B cell (primary cell): Measurements from ENCODE around the gene MAPKBP1. TPM values are rescaled to one million over a fixed set of nuclear protein-coding genes. Genes with fewer than 3 reads are reported as not detected.

Experiments used
- ATAC-seq: fragments of 200-7000 bp; cut with Tn5 transposase; one replicate; pipeline ENCODE4 v1.10.0; 2021; ENCODE audit warnings: low read depth, mild to moderate bottlenecking, moderate number of reproducible peaks, moderate library complexity
- CTCF ChIA-PET: fragments of 350-600 bp; sonication (Branson Sonifier 250); formaldehyde crosslinking; loops from one replicate; lab custom pipeline; 2021; ENCODE audit warnings: antibody characterized with exemption, inconsistent platforms; lab: Charles Lee
- POLR2A ChIA-PET: fragments of 350-600 bp; sonication (Branson Sonifier 250); formaldehyde crosslinking; loops from one replicate; lab custom pipeline; 2021; ENCODE audit warnings: antibody characterized with exemption; lab: Charles Lee
- DNase-seq: peaks from one replicate; pipeline ENCODE4 v3.0.0; 2013
- H2AFZ ChIP-seq: 2 replicates; pipeline ENCODE4 v1.6.1; 2012; ENCODE audit warnings: mild to moderate bottlenecking, low read depth, low read length; ENCODE audit not compliant: insufficient read depth, poor library complexity, severe bottlenecking
- H3K27ac ChIP-seq, 2 donors: 1 replicate in 1 of 2; 2 replicates in 1 of 2; pipeline ENCODE4 v1.5.1; 2012 to 2013; ENCODE audit warnings: low read length in 2 of 2, mild to moderate bottlenecking in 2 of 2, moderate library complexity in 1 of 2
- H3K27me3 ChIP-seq, 4 experiments: fragments of 200-600 bp in 1 of 4; sonication (generic) in 1 of 4; replicated peaks in 1 of 4; 1 replicate in 2 of 4; 2 replicates in 2 of 4; pipeline versions ENCODE4 v1.6.1 to v1.7.0; 2013 to 2016; ENCODE audit warnings: low read length in 3 of 4, mild to moderate bottlenecking in 2 of 4, mixed read lengths in 1 of 4, moderate library complexity in 1 of 4; ENCODE audit not compliant: insufficient read depth in 4 of 4, control insufficient read depth in 3 of 4; ENCODE audit errors: control extremely low read depth in 1 of 4
- H3K36me3 ChIP-seq, 2 experiments: replicated peaks in 1 of 2; 1 replicate in 1 of 2; 2 replicates in 1 of 2; pipeline versions ENCODE4 v1.6.1 to v1.7.1; 2013; ENCODE audit warnings: low read length in 1 of 2; ENCODE audit not compliant: insufficient read depth in 2 of 2, control insufficient read depth in 1 of 2; ENCODE audit errors: control extremely low read depth in 1 of 2, extremely low read depth in 1 of 2
- H3K4me1 ChIP-seq, 2 donors: fragments of 200-600 bp in 1 of 2; sonication (generic) in 1 of 2; 1 replicate in 1 of 2; 2 replicates in 1 of 2; pipeline versions ENCODE4 v1.5.1 to v1.6.1; 2013 to 2017; ENCODE audit warnings: low read length in 2 of 2; ENCODE audit not compliant: control insufficient read depth in 2 of 2, insufficient read depth in 2 of 2
- H3K4me2 ChIP-seq: replicated peaks from 2 replicates; pipeline ENCODE3; 2012; ENCODE audit warnings: mild to moderate bottlenecking, low read depth, low read length; ENCODE audit not compliant: poor library complexity, severe bottlenecking
- H3K4me3 ChIP-seq, 5 experiments: fragments of 200-600 bp in 1 of 5; sonication (generic) in 1 of 5; 1 replicate in 3 of 5; 2 replicates in 2 of 5; pipeline versions ENCODE4 v1.5.1 to v1.7.0; 2011 to 2016; ENCODE audit warnings: low read length in 4 of 5, mild to moderate bottlenecking in 4 of 5, low read depth in 2 of 5, control low read depth in 1 of 5, moderate library complexity in 1 of 5; ENCODE audit not compliant: insufficient read depth in 1 of 5; ENCODE audit errors: control extremely low read depth in 1 of 5, extremely low read depth in 1 of 5
- H3K79me2 ChIP-seq: fragments of 200-600 bp; sonication (generic); one replicate; pipeline ENCODE4 v1.6.0; 2016; ENCODE audit warnings: low read length; ENCODE audit not compliant: control insufficient read depth, insufficient read depth
- H3K9ac ChIP-seq: fragments of 200-600 bp; sonication (generic); 2 replicates; pipeline ENCODE4 v1.6.1; 2017; ENCODE audit warnings: mild to moderate bottlenecking, low read length, moderate library complexity
- H3K9me3 ChIP-seq, 3 donors: one replicate each; pipeline versions ENCODE4 v1.6.1 to v1.7.1; 2013; ENCODE audit warnings: low read length in 2 of 3; ENCODE audit not compliant: control insufficient read depth in 2 of 3, insufficient read depth in 1 of 3; ENCODE audit errors: control extremely low read depth in 1 of 3
- H4K20me1 ChIP-seq: 2 replicates; pipeline ENCODE4 v1.6.0; 2012; ENCODE audit warnings: mild to moderate bottlenecking, low read length; ENCODE audit not compliant: insufficient read depth, control insufficient read depth, poor library complexity, severe bottlenecking
- H3K27ac Mint-ChIP-seq: one replicate; pipeline ENCODE4 v1.8.0; 2021; ENCODE audit warnings: mixed read lengths
- H3K27me3 Mint-ChIP-seq: one replicate; pipeline ENCODE4 v1.8.0; 2021; ENCODE audit warnings: mixed read lengths
- H3K4me1 Mint-ChIP-seq: one replicate; pipeline ENCODE4 v1.8.0; 2021; ENCODE audit warnings: mixed read lengths
- H3K4me3 Mint-ChIP-seq: one replicate; pipeline ENCODE4 v1.8.0; 2021; ENCODE audit warnings: mixed read lengths
- H3K9me3 Mint-ChIP-seq: one replicate; pipeline ENCODE4 v1.8.0; 2022; ENCODE audit warnings: mixed read lengths; ENCODE audit not compliant: insufficient read depth
- CTCF ChIP-seq: fragments of 200-600 bp; IDR thresholded peaks from one replicate; pipeline ENCODE4 v1.8.0; 2022; ENCODE audit warnings: antibody characterized with exemption, mild to moderate bottlenecking
- EZH2 ChIP-seq: IDR thresholded peaks from 2 replicates; pipeline ENCODE4 v1.6.1; 2012; ENCODE audit warnings: borderline replicate concordance, low read depth, mild to moderate bottlenecking, moderate library complexity, low read length; ENCODE audit not compliant: insufficient read depth, poor library complexity, severe bottlenecking
- WGBS: methylation state at CpG from one replicate; pipeline ENCODE4 v1.1.5; 2013; ENCODE audit warnings: missing lambda C conversion rate; ENCODE audit not compliant: insufficient coverage; 5-methylcytosine and 5-hydroxymethylcytosine counted together
- intact Hi-C: fragments of 100-400 bp; cut with micrococcal nuclease; formaldehyde crosslinking; loops from one replicate; pipeline ENCODE4 v1.10.0; 2022
- polyA plus RNA-seq: library from polyadenylated mRNA; depleted of rRNA; stranded (reverse); fragments of >200 nt; gene quantifications from 2 replicates; pipeline ENCODE4 v1.2.3, GENCODE V29; 2012
- total RNA-seq, 2 donors: library from RNA; stranded (reverse); fragments of 120-200 nt in 1 of 2; gene quantifications; 1 replicate in 1 of 2; 2 replicates in 1 of 2; pipeline versions ENCODE4 v1.2.3 to v1.2.4, GENCODE V29; 2013 to 2022

MAPKBP1 gene
- total and polyA plus RNA-seq, 2 donors (not counting 1 experiment from before 2014, with no cell fraction given), result 14.1 to 59.2 TPM

- Histone ChIP-seq H3K9ac (peak overlapping the region; percentile 87), H3K4me3 (peak overlapping the region in 3 of 5 experiments; percentile 75 to 82 (median 78)), H3K27me3 (no peaks in the 10 kb centered on the region), H3K36me3 (no peaks in the 10 kb centered on the region), H3K4me2 (peak overlapping the region; percentile 89), H3K27ac (no peak overlapping the region), H2AFZ (no peak overlapping the region), H3K4me1 (peaks cover 30 to 32% of the 10 kb centered on the region in 2 donors), H3K79me2 (peaks cover 52% of the 10 kb centered on the region), H3K9me3 (no peaks in the 10 kb centered on the region), H4K20me1 (no peaks in the 10 kb centered on the region)
- peak overlapping the region; percentile 99 for H3K4me3 Mint-ChIP-seq
- ChIA-PET CTCF (interaction anchor here (9.5 to 20.0 kb wide), 2 partner anchors 31 to 129 kb away, joined by 257 to 716 read pairs; no protein-coding TSS in a partner anchor), POLR2A (no interaction called here)
- TF ChIP-seq EZH2, result no peak
- no peak for TF ChIP-seq CTCF
- no peak overlapping the region for H3K27ac Mint-ChIP-seq
- intact Hi-C loops, result loop anchor here (2.0 kb wide), 2 partner anchors 119 to 871 kb away; partner anchors contain the start of gene SPTBN5
- no peaks in the 10 kb centered on the region for H3K9me3 Mint-ChIP-seq
- peaks cover 68% of the 10 kb centered on the region for H3K4me1 Mint-ChIP-seq
- DNase-seq (peak; percentile 17), ATAC-seq (no peak)
- no peaks in the 10 kb centered on the region for H3K27me3 Mint-ChIP-seq
- 77% methylated on average over 2 of the region's 2 CpGs for WGBS
These were observed 1.4 kb downstream of the MAPKBP1 start for GRCh38 chr15:41775651-41776050.

- no peak overlapping the region for H3K4me2 ChIP-seq
- H3K27ac ChIP-seq, result no peak overlapping the region
- DNase-seq, result no peak
- Mint-ChIP-seq H3K9me3 (no peaks in the 10 kb centered on the region), H3K4me3 (peak overlapping the region; percentile 30), H3K27me3 (no peaks in the 10 kb centered on the region), H3K4me1 (peaks cover 79% of the 10 kb centered on the region), H3K27ac (no peak overlapping the region)
- H3K27me3 ChIP-seq, result no peaks in the 10 kb centered on the region
- TF ChIP-seq CTCF, result no peak
- no peak for TF ChIP-seq EZH2
- intact Hi-C loops, result no loop called here
- no peak overlapping the region for H3K4me3 ChIP-seq
- no peaks in the 10 kb centered on the region for H3K9me3 ChIP-seq
- CTCF ChIA-PET, result interaction anchor here (0.7 to 20.0 kb wide), 5 partner anchors 10 to 712 kb away, joined by 3 to 716 read pairs (median 12); no protein-coding TSS in a partner anchor
- H2AFZ ChIP-seq, result no peak overlapping the region
- WGBS, result no CpG with 5 or more reads among the region's 1 CpG
- H3K4me1 ChIP-seq, result peaks cover 34 to 38% of the 10 kb centered on the region in 2 donors
- POLR2A ChIA-PET, result no interaction called here
- no peak for ATAC-seq
- H3K36me3 ChIP-seq, result no peaks in the 10 kb centered on the region
- peaks cover 66% of the 10 kb centered on the region for H3K79me2 ChIP-seq
- no peak overlapping the region for H3K9ac ChIP-seq
- H4K20me1 ChIP-seq, result no peaks in the 10 kb centered on the region
These were observed 3.2 kb downstream of the MAPKBP1 start for GRCh38 chr15:41777421-41777973.
